Measurements from ENCODE around the gene PCARE.
"Not testable (repeated sequence)": the region's sequence is repeated elsewhere in the genome, so short reads cannot be mapped to it uniquely, and the experiment has no call there.

PCARE gene

GRCh38 chr2:29096969-29097368 is 22.6 kb upstream of the PCARE start:
- no peak for DNase-seq (ENCODE audit: low read depth)

- not testable (repeated sequence) for DNase-seq (ENCODE audit: low read depth)
Observed at GRCh38 chr2:29090311-29090710, 16.0 kb upstream of the PCARE start.

- no peak for DNase-seq (ENCODE audit: low read depth)
Observed at GRCh38 chr2:29084554-29084953, 10.2 kb upstream of the PCARE start.

GRCh38 chr2:29082804-29083495 is 8.6 kb upstream of the PCARE start:
- DNase-seq (ENCODE audit: low read depth): no peak

DNA sequence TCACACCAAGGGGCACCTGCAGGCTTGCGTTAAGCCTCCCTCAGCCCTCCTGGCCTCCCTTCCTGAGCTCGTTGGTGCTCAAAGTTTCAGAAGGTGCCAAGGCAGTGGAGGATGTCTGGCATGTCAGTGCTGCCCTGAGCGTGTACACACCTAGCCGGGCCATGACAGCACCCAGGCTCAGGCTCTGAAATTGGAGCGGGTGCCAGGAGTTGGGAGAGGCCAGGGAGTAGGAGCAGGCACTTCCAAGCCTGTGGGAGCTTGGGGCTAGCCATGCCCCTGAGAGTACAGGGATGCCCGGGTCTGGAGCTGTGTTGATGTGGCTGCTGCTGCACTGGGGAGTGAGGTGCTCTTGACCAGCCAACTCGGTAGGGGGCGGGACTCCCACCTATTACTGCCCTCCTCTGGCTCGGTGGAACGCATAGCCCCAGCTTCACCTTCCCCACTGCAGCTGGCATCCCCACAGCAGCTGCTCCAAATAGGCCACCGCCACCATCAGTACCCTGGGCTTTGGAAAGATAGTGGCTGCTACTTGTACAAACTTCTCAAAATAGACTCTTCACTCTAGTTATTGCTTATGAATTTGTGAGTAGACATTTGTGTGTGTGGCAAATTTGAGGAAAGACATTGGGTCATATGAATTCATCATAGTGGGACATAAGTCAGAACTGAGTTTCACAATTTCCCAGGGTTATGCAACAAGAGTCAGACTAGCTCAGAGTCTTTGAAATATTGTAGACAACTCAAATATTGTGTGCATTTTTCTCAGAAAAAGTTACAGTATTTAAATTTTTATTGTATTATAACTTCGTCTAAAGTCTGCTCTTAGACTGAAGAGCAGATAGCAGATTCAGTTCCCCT is 6.8 kb upstream of the PCARE start:
- no peak for DNase-seq (ENCODE audit: low read depth)

- DNase-seq (ENCODE audit: low read depth): no peak
Observed at GRCh38 chr2:29079887-29080286, 5.6 kb upstream of the PCARE start.

DNA sequence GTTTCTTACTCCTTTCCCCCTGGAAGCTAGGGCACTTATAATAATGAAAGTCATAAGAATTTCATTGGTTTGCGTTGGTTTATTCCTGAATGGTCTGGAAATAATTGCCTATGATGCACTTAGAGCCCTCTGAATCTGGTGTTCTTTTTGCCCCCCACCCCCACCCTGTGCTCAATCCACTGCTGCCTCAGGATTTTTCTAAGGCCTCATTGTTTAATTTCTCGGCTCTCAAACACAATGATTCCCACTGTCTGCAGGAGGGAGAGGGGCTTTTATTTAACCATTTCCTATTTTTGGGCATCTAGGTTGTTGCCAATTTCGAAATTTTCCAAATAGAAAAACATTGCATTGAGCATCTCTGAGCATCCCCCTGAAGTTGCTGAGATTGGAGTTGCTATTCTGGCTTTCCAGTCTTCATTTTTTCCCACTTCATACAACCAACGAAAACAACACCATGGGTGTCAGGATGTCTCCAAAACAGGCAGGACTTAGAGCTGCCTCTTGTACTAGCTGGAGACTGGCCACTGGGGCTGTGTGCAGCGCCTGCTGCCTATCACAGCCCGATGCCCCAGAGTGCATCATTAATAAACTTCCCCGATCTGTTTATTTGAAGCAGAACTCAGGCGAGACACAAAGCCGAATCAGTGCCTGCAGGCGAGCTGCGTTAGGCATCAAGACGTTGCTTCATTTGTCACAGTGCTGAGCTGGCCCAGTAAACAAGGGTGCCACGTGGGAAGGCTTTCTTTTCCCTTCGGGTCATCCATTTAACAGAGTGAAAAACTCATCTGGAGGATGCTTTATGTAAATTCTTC is 1.8 kb upstream of the PCARE start:
- DNase-seq (ENCODE audit: low read depth): no peak

- no peak for DNase-seq (ENCODE audit: low read depth)
Observed at GRCh38 chr2:29073933-29074332, 390 bp downstream of the PCARE start.

GRCh38 chr2:29072971-29073725 is 1.2 kb downstream of the PCARE start:
- no peak for DNase-seq (ENCODE audit: low read depth)

DNA sequence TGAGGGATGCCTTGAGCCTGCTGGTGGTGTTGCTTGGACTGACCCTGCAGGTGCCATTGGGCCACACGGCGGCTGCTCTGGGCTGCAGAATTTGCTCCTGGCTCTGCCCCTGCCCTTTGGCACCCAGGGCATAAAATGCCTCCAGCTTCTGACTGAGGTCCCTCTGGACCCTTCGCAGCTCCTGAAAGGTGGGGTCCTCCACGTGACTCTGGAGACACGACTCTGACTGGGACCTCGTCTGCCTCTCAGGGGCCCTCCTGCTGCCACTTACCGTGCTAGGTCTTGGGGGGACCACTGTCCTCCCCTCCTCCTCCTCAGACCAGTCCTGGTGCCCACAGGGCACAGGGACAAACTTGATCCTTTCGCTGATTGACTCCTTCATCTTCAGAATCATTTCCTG is 2.1 kb downstream of the PCARE start:
- no peak for DNase-seq (ENCODE audit: low read depth)

- no peak for DNase-seq (ENCODE audit: low read depth)
Observed at GRCh38 chr2:29071032-29071975, 3.0 kb downstream of the PCARE start.

- DNase-seq (ENCODE audit: low read depth): no peak
Observed at GRCh38 chr2:29070526-29070925, 3.8 kb downstream of the PCARE start.

GRCh38 chr2:29068513-29068912 is 5.8 kb downstream of the PCARE start:
- no peak for DNase-seq (ENCODE audit: low read depth)

GRCh38 chr2:29066997-29067605 is 7.2 kb downstream of the PCARE start:
- DNase-seq (ENCODE audit: low read depth): no peak

DNA sequence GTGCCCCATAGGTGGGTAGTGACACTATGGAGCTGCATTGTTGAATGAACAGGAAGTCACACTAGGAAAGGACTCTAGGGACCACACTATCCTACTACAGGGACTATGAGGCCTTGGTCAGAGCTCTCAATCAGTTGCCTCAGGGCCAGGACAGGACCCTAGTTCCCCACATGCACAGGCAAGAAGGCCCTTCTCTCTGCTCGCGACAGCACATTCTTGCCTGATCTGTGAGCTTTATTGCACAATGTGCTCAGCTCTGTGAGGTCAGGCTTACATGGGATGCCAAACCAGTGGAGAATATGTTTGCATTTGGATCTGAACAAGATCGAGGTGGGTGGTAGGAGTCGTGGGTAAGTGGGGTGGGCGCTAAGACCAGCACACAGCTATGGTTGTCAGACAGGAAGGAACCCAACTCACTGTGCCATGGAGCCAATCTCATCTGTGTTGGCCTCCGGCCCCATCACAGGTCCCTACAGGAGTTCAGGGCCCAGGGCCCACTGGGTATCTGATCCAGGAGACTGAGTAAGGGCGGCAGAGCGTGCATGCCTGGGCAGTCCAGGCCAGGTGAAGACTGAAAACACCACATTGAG is 8.0 kb downstream of the PCARE start:
- no peak for DNase-seq (ENCODE audit: low read depth)

- DNase-seq (ENCODE audit: low read depth): no peak
Observed at GRCh38 chr2:29065068-29065811, 9.1 kb downstream of the PCARE start.

DNA sequence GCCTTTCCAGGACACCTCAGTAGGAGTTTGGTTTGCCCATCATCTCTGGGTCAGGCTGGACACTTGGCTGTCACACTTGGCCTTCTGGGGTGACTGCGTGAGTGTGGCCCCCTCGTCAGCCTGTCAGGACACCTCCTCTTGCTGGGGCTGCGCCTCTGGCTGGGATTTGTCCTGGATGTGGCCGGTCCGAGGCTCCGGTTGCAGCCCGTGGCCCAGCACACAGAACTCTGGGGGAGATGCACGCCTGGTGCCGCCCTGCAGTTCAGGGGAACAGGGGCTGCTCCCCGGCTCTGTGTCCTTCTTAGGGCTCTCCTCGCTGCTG is 9.6 kb downstream of the PCARE start:
- DNase-seq (ENCODE audit: low read depth): no peak

- DNase-seq (ENCODE audit: low read depth): no peak
Observed at GRCh38 chr2:29064346-29064715, 10.0 kb downstream of the PCARE start.

- DNase-seq (ENCODE audit: low read depth): no peak
Observed at GRCh38 chr2:29063646-29064345, 10.5 kb downstream of the PCARE start.
